SIG-M5 treated with dmso at 0.1 percent for 504 hours (cell line): ENCODE results near the gene LIMCH1.
"Not testable (repeated sequence)": the region's sequence is repeated elsewhere in the genome, so short reads cannot be mapped to it uniquely, and the experiment has no call there.

Source experiments
- DNase-seq: peaks from one replicate; lab custom pipeline; 2025; ENCODE audit not compliant: unreplicated experiment; lab: John Stamatoyannopoulos, UW

LIMCH1 gene

GRCh38 chr4:41640906-41641305 is 102.9 kb downstream of the LIMCH1 start:
- DNase-seq, result no peak

- not testable (repeated sequence) for DNase-seq
Observed at GRCh38 chr4:41642746-41643145, 104.8 kb downstream of the LIMCH1 start.

- DNase-seq, result no peak
Observed at GRCh38 chr4:41643331-41643730, 105.4 kb downstream of the LIMCH1 start.

GRCh38 chr4:41644288-41644914 is 106.4 kb downstream of the LIMCH1 start:
- no peak for DNase-seq

GRCh38 chr4:41644915-41645295 is 106.9 kb downstream of the LIMCH1 start:
- no peak for DNase-seq

GRCh38 chr4:41645728-41646390 is 107.9 kb downstream of the LIMCH1 start:
- peak; percentile 14 for DNase-seq

GRCh38 chr4:41646862-41647261 is 108.9 kb downstream of the LIMCH1 start:
- no peak for DNase-seq

GRCh38 chr4:41647383-41647782 is 109.4 kb downstream of the LIMCH1 start:
- peak; percentile 14 for DNase-seq

- not testable (repeated sequence) for DNase-seq
Observed at GRCh38 chr4:41651150-41651549, 113.2 kb downstream of the LIMCH1 start.

GRCh38 chr4:41652971-41653370 is 115.0 kb downstream of the LIMCH1 start:
- no peak for DNase-seq

GRCh38 chr4:41653523-41653922 is 115.6 kb downstream of the LIMCH1 start:
- DNase-seq, result no peak

- DNase-seq, result no peak
Observed at GRCh38 chr4:41655177-41655576, 117.2 kb downstream of the LIMCH1 start.

GRCh38 chr4:41656106-41656505 is 118.1 kb downstream of the LIMCH1 start:
- DNase-seq, result no peak

- no peak for DNase-seq
Observed at GRCh38 chr4:41656572-41657520, 118.9 kb downstream of the LIMCH1 start.

GRCh38 chr4:41657561-41657960 is 119.6 kb downstream of the LIMCH1 start:
- no peak for DNase-seq

GRCh38 chr4:41658163-41658562 is 120.2 kb downstream of the LIMCH1 start:
- DNase-seq, result no peak

GRCh38 chr4:41660352-41660751 is 122.4 kb downstream of the LIMCH1 start:
- no peak for DNase-seq

- DNase-seq, result peak; percentile 34
Observed at GRCh38 chr4:41661442-41662076, 123.6 kb downstream of the LIMCH1 start.

GRCh38 chr4:41665636-41666207 is 127.8 kb downstream of the LIMCH1 start:
- no peak for DNase-seq

GRCh38 chr4:41668024-41668423 is 130.1 kb downstream of the LIMCH1 start:
- DNase-seq, result no peak

GRCh38 chr4:41670530-41670929 is 132.6 kb downstream of the LIMCH1 start:
- DNase-seq, result no peak
